A549 (cell line): Measurements from ENCODE around the gene ELMO2. TPM values are rescaled to one million over a fixed set of nuclear protein-coding genes. Genes with fewer than 3 reads are reported as not detected.

ENCODE experiments used
- ATAC-seq, 2 experiments: fragments of 200-7000 bp in 1 of 2; fragments of >200 bp in 1 of 2; cut with Nextera tagmentation in 1 of 2; cut with Tn5 transposase in 1 of 2; 3 replicates each; pipeline versions ENCODE4 v1.8.0 to v1.9.1; 2018 to 2020; ENCODE audit warnings: mild to moderate bottlenecking in 1 of 2, moderate library complexity in 1 of 2
- CTCF ChIA-PET: fragments of 300-600 bp; sonication (Branson Sonifier 250); formaldehyde crosslinking; extraction: SDS; loops from one replicate; lab custom pipeline; 2021; ENCODE audit warnings: antibody characterized with exemption, inconsistent platforms; lab: Yijun Ruan, JAX
- POLR2A ChIA-PET: fragments of 350-600 bp; formaldehyde crosslinking; extraction: SDS; loops from one replicate; lab custom pipeline; 2021; ENCODE audit warnings: antibody characterized with exemption, inconsistent platforms; lab: Yijun Ruan, JAX
- DNase-seq, 2 experiments: peaks; one replicate each; pipeline versions ENCODE4 v3.0.0 to v3.0.0-alpha.2; 2011 to 2016; ENCODE audit warnings: low read depth in 1 of 2, low spot score in 1 of 2
- FAIRE-seq: peaks from 2 replicates; lab custom pipeline; 2011; peaks lifted over from hg19 to GRCh38; lab: Jason Lieb, UNC
- H3K27ac ChIP-seq, 2 experiments: fragments of >200 bp; sonication (Bioruptor Twin); formaldehyde crosslinking; 3 replicates each; pipeline ENCODE4 v1.5.1; 2016 to 2017
- H3K4me1 ChIP-seq: fragments of >200 bp; sonication (Bioruptor Twin); formaldehyde crosslinking; 3 replicates; pipeline ENCODE4 v1.6.1; 2016
- H3K4me2 ChIP-seq: fragments of >200 bp; sonication (Bioruptor Twin); formaldehyde crosslinking; 3 replicates; pipeline ENCODE4 v1.6.1; 2016
- H3K4me3 ChIP-seq: fragments of >200 bp; sonication (Bioruptor Twin); formaldehyde crosslinking; 3 replicates; pipeline ENCODE4 v1.5.1; 2016
- H3K9me3 ChIP-seq: fragments of >200 bp; sonication (Bioruptor Twin); formaldehyde crosslinking; 3 replicates; pipeline ENCODE4 v1.6.1; 2016
- CBX2 ChIP-seq: fragments of 200-600 bp; sonication (generic); IDR thresholded peaks from 2 replicates; pipeline ENCODE4 v1.6.1; 2016; ENCODE audit warnings: low read depth, mild to moderate bottlenecking, borderline replicate concordance
- CBX8 ChIP-seq: fragments of 200-600 bp; sonication (generic); IDR thresholded peaks from 2 replicates; pipeline ENCODE4 v1.6.1; 2016
- CHD2 ChIP-seq: fragments of 150-350 bp; IDR thresholded peaks from 2 replicates; pipeline ENCODE4 v1.6.1; 2014; ENCODE audit warnings: low read length; ENCODE audit not compliant: partially characterized antibody
- EHF ChIP-seq: fragments of 250-450 bp; sonication (Bioruptor Pico); IDR thresholded peaks from 2 replicates; pipeline ENCODE4 v1.5.0; 2020; ENCODE audit warnings: mild to moderate bottlenecking
- EHMT2 ChIP-seq: fragments of 200-600 bp; sonication (generic); IDR thresholded peaks from 2 replicates; pipeline ENCODE4 v1.6.1; 2016; ENCODE audit warnings: antibody characterized with exemption, low read depth, mild to moderate bottlenecking, moderate library complexity
- ESRRA ChIP-seq: fragments of 150-350 bp; IDR thresholded peaks from 2 replicates; pipeline ENCODE4 v1.6.1; 2014; ENCODE audit warnings: mild to moderate bottlenecking, low read length, borderline replicate concordance
- HDAC2 ChIP-seq: fragments of 200-600 bp; sonication (generic); IDR thresholded peaks from 2 replicates; pipeline ENCODE4 v1.6.1; 2016
- HEYL ChIP-seq: fragments of 250-450 bp; sonication (Bioruptor Pico); IDR thresholded peaks from 2 replicates; pipeline ENCODE4 v1.8.0; 2021; ENCODE audit warnings: mild to moderate bottlenecking, moderate library complexity
- HOXB13 ChIP-seq: fragments of 250-450 bp; sonication (Bioruptor Pico); IDR thresholded peaks from 2 replicates; pipeline ENCODE4 v1.5.0; 2020; ENCODE audit warnings: low read depth, mild to moderate bottlenecking, moderate library complexity
- HOXB5 ChIP-seq: fragments of 250-450 bp; sonication (Bioruptor Pico); IDR thresholded peaks from 2 replicates; pipeline ENCODE4 v1.5.0; 2020; ENCODE audit warnings: mild to moderate bottlenecking, moderate library complexity
- JUNB ChIP-seq: fragments of >200 bp; sonication (Bioruptor Twin); formaldehyde crosslinking; IDR thresholded peaks from 2 replicates; pipeline ENCODE4 v1.6.1; 2016
- KDM1A ChIP-seq: fragments of 200-600 bp; sonication (generic); IDR thresholded peaks from 2 replicates; pipeline ENCODE4 v1.6.1; 2016; ENCODE audit warnings: low read depth, mild to moderate bottlenecking
- MAFK ChIP-seq: fragments of 450-650 bp; IDR thresholded peaks from 2 replicates; pipeline ENCODE4 v1.6.1; 2014; ENCODE audit not compliant: partially characterized antibody
- MAZ ChIP-seq: fragments of 150-350 bp; IDR thresholded peaks from 2 replicates; pipeline ENCODE4 v1.6.1; 2014; ENCODE audit warnings: antibody characterized with exemption, low read depth, low read length, borderline replicate concordance
- NFE2L2 ChIP-seq: fragments of 150-350 bp; conservative IDR thresholded peaks from 2 replicates; pipeline ENCODE4 v1.6.1; 2014; ENCODE audit warnings: low read length
- RARB ChIP-seq: fragments of 250-450 bp; sonication (Bioruptor Pico); IDR thresholded peaks from 2 replicates; pipeline ENCODE4 v1.8.0; 2021; ENCODE audit warnings: mild to moderate bottlenecking, moderate library complexity
- RFX5 ChIP-seq: fragments of 450-650 bp; IDR thresholded peaks from 2 replicates; pipeline ENCODE4 v1.7.1; 2014; ENCODE audit warnings: antibody characterized with exemption, mild to moderate bottlenecking, moderate library complexity
- SMC3 ChIP-seq: fragments of >200 bp; sonication (Bioruptor Twin); formaldehyde crosslinking; IDR thresholded peaks from 3 replicates; pipeline ENCODE4 v1.6.1; 2018; ENCODE audit warnings: inconsistent platforms
- TFCP2L1 ChIP-seq: fragments of 250-450 bp; sonication (Bioruptor Pico); IDR thresholded peaks from 2 replicates; pipeline ENCODE4 v1.5.0; 2021; ENCODE audit warnings: mild to moderate bottlenecking
- ZFP36 ChIP-seq: fragments of 450-650 bp; IDR thresholded peaks from 2 replicates; pipeline ENCODE4 v1.6.1; 2014; ENCODE audit warnings: borderline replicate concordance; ENCODE audit not compliant: partially characterized antibody
- ZSCAN20 ChIP-seq: fragments of 250-450 bp; sonication (Bioruptor Pico); IDR thresholded peaks from 2 replicates; pipeline ENCODE4 v1.8.0; 2022; ENCODE audit warnings: mild to moderate bottlenecking, moderate library complexity
- WGBS: methylation state at CpG from one replicate; pipeline ENCODE4 v1.1.6; 2017; ENCODE audit errors: missing lambda C conversion rate; 5-methylcytosine and 5-hydroxymethylcytosine counted together
- polyA plus RNA-seq, 4 experiments: library from polyadenylated mRNA; depleted of rRNA in 3 of 4; stranded (reverse); fragments of >200 nt; fragmentation: RNase III in 1 of 4; extraction: RNeasy Plus Mini Kit Qiagen cat#74134 plus additional on column Dnase treatment in 1 of 4; gene quantifications; 2 replicates in 3 of 4; 3 replicates in 1 of 4; pipeline ENCODE4 v1.2.3, GENCODE V29; 2011 to 2017
- TF ChIP-seq, protein P1 (sequence below): IDR thresholded peaks from 2 replicates; pipeline ENCODE4 v1.6.1; 2012; ENCODE audit warnings: low read depth, borderline replicate concordance
- TF ChIP-seq, protein P2 (sequence below): IDR thresholded peaks from 2 replicates; pipeline ENCODE4 v1.6.1; 2012
- TF ChIP-seq, protein P3 (sequence below): fragments of 200-600 bp; sonication (generic); IDR thresholded peaks from 2 replicates; pipeline ENCODE4 v1.6.1; 2016; ENCODE audit warnings: antibody characterized with exemption, mild to moderate bottlenecking, moderate library complexity
- TF ChIP-seq, protein P4 (sequence below): fragments of >200 bp; sonication (Bioruptor Twin); formaldehyde crosslinking; IDR thresholded peaks from 2 replicates; pipeline ENCODE4 v1.6.1; 2016

The ELMO2 gene
- polyA plus RNA-seq, 2 of the 4 experiments (the other 2 are of a cell fraction) = 23.4 to 25.1 TPM

DNA sequence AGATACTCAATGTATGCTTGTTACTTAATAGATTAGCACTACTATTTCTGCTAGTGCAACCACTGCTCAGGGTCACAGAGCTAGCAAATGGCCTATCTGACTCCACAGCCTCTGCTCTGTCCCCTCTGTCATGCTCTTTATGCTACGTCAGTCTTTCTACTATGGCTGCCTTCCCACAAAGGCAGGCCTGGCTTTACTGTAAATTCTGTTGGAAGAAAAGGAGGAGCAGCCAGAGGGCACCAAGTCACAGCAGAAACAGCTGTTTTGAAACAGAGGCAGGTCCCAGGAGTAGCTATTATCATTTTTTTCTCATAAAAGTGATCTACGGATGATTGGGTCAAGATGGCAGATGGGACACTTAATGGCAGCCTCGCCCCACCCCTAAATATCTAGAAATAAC lies 10.0 kb upstream of the ELMO2 start:
- POLR2A ChIA-PET = no interaction called here
- CTCF ChIA-PET = interaction anchor here (0.8 kb wide), 1 partner anchor 284 kb away, joined by 3 read pairs; no protein-coding TSS in a partner anchor
- Histone ChIP-seq H3K4me1 (no peaks in the 10 kb centered on the region), H3K9me3 (peaks cover 4% of the 10 kb centered on the region; the same call in 1 of the 3 replicates), H3K27ac (no peak overlapping the region), H3K4me3 (no peak overlapping the region), H3K4me2 (no peak overlapping the region)
- DNase-seq = no peak
- FAIRE-seq = no peak
- WGBS = 23% methylated on average over 3 of the region's 3 CpGs
- ATAC-seq = no peak
- TF ChIP-seq CBX2 = no peak

DNA sequence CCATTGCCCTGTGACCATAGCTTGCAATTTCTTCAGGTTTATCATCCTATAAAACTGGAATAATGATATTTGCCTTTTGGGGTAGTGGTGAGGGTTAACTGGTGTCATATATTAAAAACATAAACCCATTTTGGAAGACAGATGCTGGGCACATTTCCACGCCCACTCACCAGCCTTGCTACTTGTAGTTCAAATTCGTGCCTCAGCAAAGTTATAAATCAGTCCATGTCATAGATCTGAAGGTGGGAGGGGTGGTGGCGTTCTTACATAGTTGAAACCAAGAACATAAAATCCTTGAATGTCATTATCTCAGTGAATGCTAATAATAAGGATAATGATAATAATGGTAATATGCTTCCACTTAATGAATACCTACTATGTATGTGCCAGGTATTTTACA lies 9.4 kb upstream of the ELMO2 start:
- Histone ChIP-seq H3K4me3 (no peak overlapping the region), H3K9me3 (peaks cover 4% of the 10 kb centered on the region; the same call in 1 of the 3 replicates), H3K27ac (no peak overlapping the region), H3K4me2 (no peak overlapping the region), H3K4me1 (no peaks in the 10 kb centered on the region)
- ATAC-seq (no peak), FAIRE-seq (no peak), DNase-seq (no peak)
- ChIA-PET CTCF (interaction anchor here (0.6 kb wide), 1 partner anchor 342 kb away, joined by 3 read pairs; no protein-coding TSS in a partner anchor), POLR2A (no interaction called here)
- WGBS = 3% methylated on average over 3 of the region's 3 CpGs
- TF ChIP-seq, protein P1, sequence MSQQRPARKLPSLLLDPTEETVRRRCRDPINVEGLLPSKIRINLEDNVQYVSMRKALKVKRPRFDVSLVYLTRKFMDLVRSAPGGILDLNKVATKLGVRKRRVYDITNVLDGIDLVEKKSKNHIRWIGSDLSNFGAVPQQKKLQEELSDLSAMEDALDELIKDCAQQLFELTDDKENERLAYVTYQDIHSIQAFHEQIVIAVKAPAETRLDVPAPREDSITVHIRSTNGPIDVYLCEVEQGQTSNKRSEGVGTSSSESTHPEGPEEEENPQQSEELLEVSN = no peak
- TF ChIP-seq RARB (CRISPR knock-in tag) = no peak
- TF ChIP-seq, protein P2, sequence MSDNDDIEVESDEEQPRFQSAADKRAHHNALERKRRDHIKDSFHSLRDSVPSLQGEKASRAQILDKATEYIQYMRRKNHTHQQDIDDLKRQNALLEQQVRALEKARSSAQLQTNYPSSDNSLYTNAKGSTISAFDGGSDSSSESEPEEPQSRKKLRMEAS = no peak
- TF ChIP-seq KDM1A = no peak
- no peak for TF ChIP-seq HOXB5 (CRISPR knock-in tag)
- no peak for TF ChIP-seq HDAC2
- no peak for TF ChIP-seq MAZ
- TF ChIP-seq, protein P3, sequence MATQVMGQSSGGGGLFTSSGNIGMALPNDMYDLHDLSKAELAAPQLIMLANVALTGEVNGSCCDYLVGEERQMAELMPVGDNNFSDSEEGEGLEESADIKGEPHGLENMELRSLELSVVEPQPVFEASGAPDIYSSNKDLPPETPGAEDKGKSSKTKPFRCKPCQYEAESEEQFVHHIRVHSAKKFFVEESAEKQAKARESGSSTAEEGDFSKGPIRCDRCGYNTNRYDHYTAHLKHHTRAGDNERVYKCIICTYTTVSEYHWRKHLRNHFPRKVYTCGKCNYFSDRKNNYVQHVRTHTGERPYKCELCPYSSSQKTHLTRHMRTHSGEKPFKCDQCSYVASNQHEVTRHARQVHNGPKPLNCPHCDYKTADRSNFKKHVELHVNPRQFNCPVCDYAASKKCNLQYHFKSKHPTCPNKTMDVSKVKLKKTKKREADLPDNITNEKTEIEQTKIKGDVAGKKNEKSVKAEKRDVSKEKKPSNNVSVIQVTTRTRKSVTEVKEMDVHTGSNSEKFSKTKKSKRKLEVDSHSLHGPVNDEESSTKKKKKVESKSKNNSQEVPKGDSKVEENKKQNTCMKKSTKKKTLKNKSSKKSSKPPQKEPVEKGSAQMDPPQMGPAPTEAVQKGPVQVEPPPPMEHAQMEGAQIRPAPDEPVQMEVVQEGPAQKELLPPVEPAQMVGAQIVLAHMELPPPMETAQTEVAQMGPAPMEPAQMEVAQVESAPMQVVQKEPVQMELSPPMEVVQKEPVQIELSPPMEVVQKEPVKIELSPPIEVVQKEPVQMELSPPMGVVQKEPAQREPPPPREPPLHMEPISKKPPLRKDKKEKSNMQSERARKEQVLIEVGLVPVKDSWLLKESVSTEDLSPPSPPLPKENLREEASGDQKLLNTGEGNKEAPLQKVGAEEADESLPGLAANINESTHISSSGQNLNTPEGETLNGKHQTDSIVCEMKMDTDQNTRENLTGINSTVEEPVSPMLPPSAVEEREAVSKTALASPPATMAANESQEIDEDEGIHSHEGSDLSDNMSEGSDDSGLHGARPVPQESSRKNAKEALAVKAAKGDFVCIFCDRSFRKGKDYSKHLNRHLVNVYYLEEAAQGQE = no peak
- TF ChIP-seq HEYL (CRISPR knock-in tag) = no peak
- no peak for TF ChIP-seq JUNB
- no peak for TF ChIP-seq ZFP36
- no peak for TF ChIP-seq CBX8
- TF ChIP-seq HOXB13 (CRISPR knock-in tag) = no peak

DNA sequence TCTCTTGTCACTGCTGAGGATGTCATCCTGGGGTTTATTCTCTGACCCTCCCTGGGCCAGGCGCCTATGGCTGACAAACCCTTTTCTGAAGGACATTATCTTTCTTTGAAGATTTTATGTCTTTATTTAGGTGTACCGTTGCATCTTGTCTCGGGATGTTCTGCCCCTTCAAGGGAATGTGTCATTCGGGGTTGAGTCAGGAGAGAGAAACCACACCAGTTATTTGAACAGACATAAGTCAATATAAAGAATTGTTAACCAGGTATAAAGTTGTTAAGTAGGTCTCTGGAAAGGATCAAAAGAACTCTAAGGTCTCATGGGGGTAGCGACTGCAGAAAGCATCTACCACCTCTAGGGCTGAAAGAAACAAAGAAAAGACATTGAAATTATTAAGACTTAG lies 8.2 kb upstream of the ELMO2 start:
- WGBS = under 1% methylated on average over 5 of the region's 5 CpGs
- Histone ChIP-seq H3K4me2 (no peak overlapping the region), H3K27ac (no peak overlapping the region), H3K4me3 (no peak overlapping the region), H3K4me1 (no peaks in the 10 kb centered on the region), H3K9me3 (peaks cover 4% of the 10 kb centered on the region; the same call in 1 of the 3 replicates)
- CTCF ChIA-PET = interaction anchor here (1.0 to 1.2 kb wide), 2 partner anchors 282 kb away, joined by 4 read pairs; no protein-coding TSS in a partner anchor
- FAIRE-seq = no peak
- no peak for DNase-seq
- POLR2A ChIA-PET = no interaction called here
- TF ChIP-seq EHMT2 (no peak), CBX8 (no peak), EHF (CRISPR knock-in tag) (no peak), SMC3 (no peak), RFX5 (no peak), KDM1A (no peak), ZSCAN20 (CRISPR knock-in tag) (no peak), TFCP2L1 (CRISPR knock-in tag) (no peak), HOXB13 (CRISPR knock-in tag) (no peak), NFE2L2 (no peak), MAFK (no peak), JUNB (no peak), CHD2 (no peak), MAZ (no peak), ESRRA (no peak), ZFP36 (no peak), CBX2 (no peak)
- TF ChIP-seq, protein P4, sequence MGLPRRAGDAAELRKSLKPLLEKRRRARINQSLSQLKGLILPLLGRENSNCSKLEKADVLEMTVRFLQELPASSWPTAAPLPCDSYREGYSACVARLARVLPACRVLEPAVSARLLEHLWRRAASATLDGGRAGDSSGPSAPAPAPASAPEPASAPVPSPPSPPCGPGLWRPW = no peak
- ATAC-seq = no peak
